ENCODE results near the gene KLHDC1. TPM values are rescaled to one million over a fixed set of nuclear protein-coding genes. Genes with fewer than 3 reads are reported as not detected.
"Not testable (repeated sequence)": the region's sequence is repeated elsewhere in the genome, so short reads cannot be mapped to it uniquely, and the experiment has no call there.

The KLHDC1 gene
- total RNA-seq, 1 donor from 2014 or later: 5.9 TPM

GRCh38 chr14:49769581-49770211 lies 76.8 kb downstream of the KLHDC1 start:
- DNase-seq: no peak
- no peak for ATAC-seq (ENCODE audit: poor library complexity)

DNA sequence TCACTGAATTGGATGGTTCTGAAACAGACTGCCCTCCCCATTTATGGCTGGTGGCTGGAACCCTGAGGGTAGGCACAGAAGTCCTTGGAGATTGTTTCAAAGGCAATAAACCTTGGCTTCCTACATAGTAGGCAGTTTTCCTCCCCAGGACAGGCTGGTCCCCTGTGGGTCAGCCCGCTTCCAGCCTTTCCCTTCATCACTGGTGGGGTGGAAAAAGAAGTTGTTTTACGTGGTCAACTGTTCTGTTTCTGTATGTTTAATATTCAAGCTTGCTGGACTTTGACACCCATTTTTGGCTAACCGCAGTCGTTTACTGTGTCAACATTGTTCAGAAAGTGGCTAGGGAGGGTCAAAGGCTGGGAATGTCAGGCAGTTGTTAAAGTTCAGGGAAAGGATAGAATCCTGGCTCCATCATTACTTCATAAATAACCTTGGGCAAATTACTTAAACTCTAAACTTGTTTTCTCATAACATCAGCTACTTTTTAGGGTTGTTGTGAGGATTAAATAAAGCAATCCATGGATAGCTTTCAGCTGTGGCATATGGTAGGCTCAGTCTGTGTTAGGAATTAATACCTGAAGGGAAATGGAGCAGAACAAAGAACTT lies 77.4 kb downstream of the KLHDC1 start:
- intact Hi-C loops (cut with DNase I): no loop called here
- no peak for DNase-seq
- no peak for ATAC-seq (ENCODE audit: poor library complexity)

More at GRCh38 chr14:49769581-49770211, 76.8 kb downstream of the KLHDC1 start:
- intact Hi-C loops (cut with DNase I): no loop called here

DNA sequence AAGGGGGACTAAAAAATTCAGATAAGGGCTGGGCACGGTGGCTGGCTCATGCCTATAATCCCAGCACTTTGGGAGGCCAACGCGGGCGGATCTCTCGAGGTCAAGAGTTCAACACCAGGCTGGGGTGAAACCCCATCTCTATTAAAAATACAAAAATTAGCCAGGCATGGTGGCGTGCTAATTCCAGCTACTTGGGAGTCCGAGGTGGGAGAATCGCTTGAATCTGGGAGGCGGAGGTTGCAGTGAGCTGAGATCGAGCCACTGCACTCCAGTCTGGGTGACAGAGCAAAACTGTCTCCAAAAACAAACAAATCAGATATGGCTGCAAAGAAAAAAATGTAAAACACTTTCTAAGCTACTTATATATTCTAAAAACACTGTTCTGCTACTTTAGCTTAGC lies 78.8 kb downstream of the KLHDC1 start:
- DNase-seq; intact Hi-C loops (cut with DNase I); ATAC-seq (ENCODE audit: poor library complexity): not testable (repeated sequence)

- intact Hi-C loops (cut with DNase I): no loop called here
- ATAC-seq (ENCODE audit: poor library complexity) (no peak), DNase-seq (no peak)
Measured at GRCh38 chr14:49774106-49774505, 81.2 kb downstream of the KLHDC1 start.

- intact Hi-C loops (cut with DNase I): no loop called here
- no peak for DNase-seq
- ATAC-seq (ENCODE audit: poor library complexity): no peak
Measured at GRCh38 chr14:49778421-49778820, 85.5 kb downstream of the KLHDC1 start.

GRCh38 chr14:49781040-49781439 lies 88.1 kb downstream of the KLHDC1 start:
- intact Hi-C loops (cut with DNase I); ATAC-seq (ENCODE audit: poor library complexity); DNase-seq: not testable (repeated sequence)

GRCh38 chr14:49783394-49784014 lies 90.6 kb downstream of the KLHDC1 start:
- ATAC-seq (ENCODE audit: poor library complexity) (no peak), DNase-seq (no peak)
- intact Hi-C loops (cut with DNase I): no loop called here

- DNase-seq: no peak
- intact Hi-C loops (cut with DNase I): no loop called here
- ATAC-seq (ENCODE audit: poor library complexity): no peak
Measured at GRCh38 chr14:49786315-49786714, 93.4 kb downstream of the KLHDC1 start.

DNA sequence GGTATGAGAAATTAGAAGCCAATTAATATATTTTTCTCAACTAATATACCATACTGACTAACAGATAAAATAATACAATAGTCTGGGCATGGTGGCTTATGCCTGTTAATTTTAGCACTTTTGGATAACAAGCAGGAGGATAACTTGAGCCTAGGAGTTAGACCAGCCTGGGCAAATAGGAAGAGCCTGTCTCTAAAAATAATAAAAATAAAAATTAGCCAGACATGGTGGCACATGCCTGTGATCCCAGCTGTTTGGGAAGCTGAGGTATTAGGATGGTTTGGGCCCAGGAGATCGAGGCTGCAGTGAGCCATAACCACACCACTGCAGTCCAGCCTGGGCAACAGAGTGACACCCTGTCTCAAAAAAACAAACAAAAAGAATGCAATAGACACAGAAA lies 99.7 kb downstream of the KLHDC1 start:
- ATAC-seq (ENCODE audit: poor library complexity): no peak
- intact Hi-C loops (cut with DNase I): loop anchor here (5.0 kb wide), 1 partner anchor 40 kb away; no protein-coding TSS in a partner anchor
- DNase-seq: no peak

GRCh38 chr14:49796025-49796424 lies 103.1 kb downstream of the KLHDC1 start:
- intact Hi-C loops (cut with DNase I): no loop called here
- no peak for DNase-seq
- ATAC-seq (ENCODE audit: poor library complexity): no peak

Other genes starting within 250 kb of the KLHDC1 start
- gene RPS29, start 106.7 kb upstream of the KLHDC1 start, total RNA-seq: 966 TPM
- gene LRR1, start 94.2 kb upstream of the KLHDC1 start, total RNA-seq: 5.1 TPM
- 112 TPM for gene RPL36AL, start 72.5 kb upstream of the KLHDC1 start, total RNA-seq
- 9.4 TPM for gene MGAT2, start 72.3 kb upstream of the KLHDC1 start, total RNA-seq
- gene DNAAF2, start 57.9 kb upstream of the KLHDC1 start, total RNA-seq: 6.1 TPM
- gene POLE2, start 4.9 kb upstream of the KLHDC1 start, total RNA-seq: 0.38 TPM
- gene KLHDC2, start 75.0 kb downstream of the KLHDC1 start, total RNA-seq: 89.3 TPM
- 44.5 TPM for gene NEMF, start 159.7 kb downstream of the KLHDC1 start, total RNA-seq
- 23.8 TPM for gene ARF6, start 200.0 kb downstream of the KLHDC1 start, total RNA-seq